ENCODE measurements around the gene MCM8. TPM values are rescaled to one million over a fixed set of nuclear protein-coding genes. Genes with fewer than 3 reads are reported as not detected.

MCM8 gene
- total RNA-seq, 8 experiments from 2014 or later, result 3.4 to 20.2 (median 5.2) TPM

- ATAC-seq (replicated peaks in 6 of 8), result peak in 1 of 8 experiments; percentile 23
- in situ Hi-C loops (cut with MboI; ENCODE audit: low pct_unique_long_range_greater_than_20kb in 2 of 9, low sequenced_read_pairs in 9 of 9, unreplicated experiment in 9 of 9), result no loop called here
- Histone ChIP-seq H3K27ac (no peak overlapping the region), H3K4me1 (replicated peaks in 1 of 2) (no peaks in the 10 kb centered on the region), H3K4me3 (no peak overlapping the region)
- WGBS, 10 experiments, result 80 to 100% (median 96%) methylated on average over 1 to 12 of the region's 67 CpGs; no CpG with 5 or more reads in 5 of the 10 experiments
These were observed 90.7 kb downstream of the MCM8 start for GRCh38 chr20:6040958-6041807.

- H3K4me1 ChIP-seq (replicated peaks in 1 of 2), result no peaks in the 10 kb centered on the region
- H3K27ac ChIP-seq, result no peak overlapping the region
- ATAC-seq (replicated peaks in 6 of 8), result no peak
- H3K4me3 ChIP-seq, result no peak overlapping the region
- 93 to 100% (median 96%) methylated on average over 1 to 10 of the region's 26 CpGs; no CpG with 5 or more reads in 7 of the 10 experiments for WGBS, 10 experiments
- in situ Hi-C loops (cut with MboI; ENCODE audit: low pct_unique_long_range_greater_than_20kb in 2 of 9, low sequenced_read_pairs in 9 of 9, unreplicated experiment in 9 of 9), result no loop called here
These were observed 91.4 kb downstream of the MCM8 start for GRCh38 chr20:6041808-6042265.

DNA sequence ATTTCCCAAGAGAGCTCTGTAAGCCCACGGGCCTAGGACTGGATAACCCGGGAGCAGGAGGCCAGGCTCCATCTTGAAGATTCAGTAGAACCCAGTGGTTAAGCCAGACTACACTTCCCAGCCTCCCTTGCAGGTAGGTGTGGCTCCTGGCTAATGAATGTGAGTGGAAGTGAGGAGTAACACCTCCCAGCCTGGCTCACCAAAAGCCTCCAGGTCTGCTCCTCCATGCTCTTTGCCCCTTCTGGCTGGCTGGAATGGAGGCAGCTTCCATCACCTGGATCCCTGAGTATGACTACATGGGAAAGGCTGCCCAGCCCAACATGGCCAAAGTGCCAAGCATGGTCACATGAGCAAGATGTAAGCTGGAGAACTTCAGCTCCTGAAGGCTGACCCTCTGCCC is 93.7 kb downstream of the MCM8 start:
- Histone ChIP-seq H3K27ac (no peak overlapping the region), H3K4me3 (no peak overlapping the region), H3K4me1 (replicated peaks in 1 of 2) (no peaks in the 10 kb centered on the region)
- in situ Hi-C loops (cut with MboI; ENCODE audit: low pct_unique_long_range_greater_than_20kb in 2 of 9, low sequenced_read_pairs in 9 of 9, unreplicated experiment in 9 of 9), result no loop called here
- peak in 3 of 8 experiments; percentile 5 to 28 (median 28) for ATAC-seq (replicated peaks in 6 of 8)
- 86% methylated on average over 2 of the region's 2 CpGs; no CpG with 5 or more reads in 8 of the 10 experiments for WGBS, 10 experiments

- ATAC-seq (replicated peaks in 6 of 8), result peak in 1 of 8 experiments; percentile 21
- H3K4me3 ChIP-seq, result no peak overlapping the region
- no peak overlapping the region for H3K27ac ChIP-seq
- in situ Hi-C loops (cut with MboI; ENCODE audit: low pct_unique_long_range_greater_than_20kb in 2 of 9, low sequenced_read_pairs in 9 of 9, unreplicated experiment in 9 of 9), result no loop called here
- H3K4me1 ChIP-seq (replicated peaks in 1 of 2), result no peaks in the 10 kb centered on the region
These were observed 95.1 kb downstream of the MCM8 start for GRCh38 chr20:6045566-6045965.

- 17 to 50% (median 20%) methylated on average over 1 of the region's 1 CpG; no CpG with 5 or more reads in 7 of the 10 experiments for WGBS, 10 experiments
These were observed 96.0 kb downstream of the MCM8 start for GRCh38 chr20:6046432-6046831.

DNA sequence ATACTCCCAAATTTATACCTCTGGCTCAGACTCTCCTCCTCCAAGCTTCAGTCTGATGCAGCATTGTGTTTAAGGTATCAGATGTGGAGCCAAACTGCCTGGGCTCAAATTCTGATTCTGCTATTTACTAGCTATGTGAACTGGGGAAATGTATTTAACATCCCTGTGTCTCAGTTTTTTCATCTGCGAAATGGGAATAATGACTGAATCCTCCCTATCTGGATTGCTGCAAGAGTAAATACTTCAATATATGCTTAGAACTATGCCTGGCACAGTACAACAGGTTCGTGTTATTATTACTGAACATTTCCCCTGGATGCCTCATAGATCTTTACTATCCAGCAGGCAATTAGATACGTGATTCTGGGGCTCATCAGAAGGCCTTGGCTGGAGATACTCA is 97.9 kb downstream of the MCM8 start:
- no peak for ATAC-seq (replicated peaks in 6 of 8)
- WGBS, 10 experiments, result 17 to 100% (median 80%) methylated on average over 1 to 3 of the region's 3 CpGs; no CpG with 5 or more reads in 1 of the 10 experiments
- Histone ChIP-seq H3K27ac (no peak overlapping the region), H3K4me3 (no peak overlapping the region), H3K4me1 (replicated peaks in 1 of 2) (peaks cover 0 to 5% of the 10 kb centered on the region in 2 donors)
- in situ Hi-C loops (cut with MboI; ENCODE audit: low pct_unique_long_range_greater_than_20kb in 2 of 9, low sequenced_read_pairs in 9 of 9, unreplicated experiment in 9 of 9), result no loop called here

More at GRCh38 chr20:6046432-6046831, 96.0 kb downstream of the MCM8 start:
- Histone ChIP-seq H3K4me3 (no peak overlapping the region), H3K27ac (no peak overlapping the region), H3K4me1 (replicated peaks in 1 of 2) (no peaks in the 10 kb centered on the region)
- in situ Hi-C loops (cut with MboI; ENCODE audit: low pct_unique_long_range_greater_than_20kb in 2 of 9, low sequenced_read_pairs in 9 of 9, unreplicated experiment in 9 of 9), result no loop called here
- ATAC-seq (replicated peaks in 6 of 8), result peak in 4 of 8 experiments; percentile 38 to 79 (median 61)

Other genes with a start within 250 kb of the MCM8 start
- gene SHLD1, start 200.3 kb upstream of the MCM8 start, total RNA-seq, result 10 to 100 TPM in 1 of 8 experiments, 1 to 10 TPM in 7; 6.4 to 10.4 (median 8.7) TPM
- 10 to 100 TPM in 5 of 8 experiments, under 1 TPM in 3; 0.31 to 71.6 (median 53.7) TPM for gene CHGB, start 39.1 kb upstream of the MCM8 start, total RNA-seq
- gene TRMT6, start 119 bp upstream of the MCM8 start, total RNA-seq, result 10 to 100 TPM; 11.1 to 25.4 (median 18.6) TPM
- 10 to 100 TPM; 19.7 to 65.1 (median 32.5) TPM for gene CRLS1, start 55.5 kb downstream of the MCM8 start, total RNA-seq
- gene LRRN4, start 103.4 kb downstream of the MCM8 start, total RNA-seq, result 1 to 10 TPM in 1 of 8 experiments, under 1 TPM in 7; 0.07 to 1.1 (median 0.26) TPM
- gene FERMT1, start 172.4 kb downstream of the MCM8 start, total RNA-seq, result 10 to 100 TPM in 3 of 8 experiments, 1 to 10 TPM in 2, under 1 TPM in 3; 0.11 to 18.0 (median 2.0) TPM